AG09309 (cell line): ENCODE results near the gene LGR5.

Source experiments
- DNase-seq: peaks from one replicate; pipeline ENCODE4 v3.0.0-alpha.2; 2010; ENCODE audit warnings: low read depth
- H3K4me3 ChIP-seq: 2 replicates; pipeline ENCODE4 v1.5.1; 2011; ENCODE audit warnings: mild to moderate bottlenecking, low read depth, low read length, moderate library complexity; ENCODE audit not compliant: control insufficient read depth
- TF ChIP-seq, protein P1 (sequence below): IDR thresholded peaks from 2 replicates; pipeline ENCODE4 v1.5.1; 2011; ENCODE audit warnings: mild to moderate bottlenecking, low read depth, low read length, inconsistent platforms; ENCODE audit not compliant: insufficient read depth, control insufficient read depth; ENCODE audit errors: missing control alignments

The LGR5 gene

DNA sequence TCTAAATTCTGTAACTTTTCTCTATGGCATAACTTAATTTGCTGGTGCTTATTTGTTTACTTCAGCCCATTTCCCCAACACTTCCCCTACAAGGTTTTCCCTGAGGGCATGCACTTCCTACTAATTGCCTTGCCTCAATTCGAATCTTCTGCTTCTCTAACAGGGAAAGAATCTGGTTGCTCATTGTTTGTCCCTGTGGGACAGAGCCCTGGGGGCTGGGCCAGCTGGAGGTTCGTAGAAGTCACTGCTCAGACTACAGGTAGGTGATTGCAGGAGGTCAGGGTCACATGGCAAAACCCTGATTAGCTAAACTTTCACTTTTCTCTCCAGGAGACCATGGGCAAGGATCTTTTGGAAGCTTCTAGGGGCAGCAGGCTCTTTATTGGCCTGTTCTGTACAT is 152.0 kb downstream of the LGR5 start:
- TF ChIP-seq, protein P1, sequence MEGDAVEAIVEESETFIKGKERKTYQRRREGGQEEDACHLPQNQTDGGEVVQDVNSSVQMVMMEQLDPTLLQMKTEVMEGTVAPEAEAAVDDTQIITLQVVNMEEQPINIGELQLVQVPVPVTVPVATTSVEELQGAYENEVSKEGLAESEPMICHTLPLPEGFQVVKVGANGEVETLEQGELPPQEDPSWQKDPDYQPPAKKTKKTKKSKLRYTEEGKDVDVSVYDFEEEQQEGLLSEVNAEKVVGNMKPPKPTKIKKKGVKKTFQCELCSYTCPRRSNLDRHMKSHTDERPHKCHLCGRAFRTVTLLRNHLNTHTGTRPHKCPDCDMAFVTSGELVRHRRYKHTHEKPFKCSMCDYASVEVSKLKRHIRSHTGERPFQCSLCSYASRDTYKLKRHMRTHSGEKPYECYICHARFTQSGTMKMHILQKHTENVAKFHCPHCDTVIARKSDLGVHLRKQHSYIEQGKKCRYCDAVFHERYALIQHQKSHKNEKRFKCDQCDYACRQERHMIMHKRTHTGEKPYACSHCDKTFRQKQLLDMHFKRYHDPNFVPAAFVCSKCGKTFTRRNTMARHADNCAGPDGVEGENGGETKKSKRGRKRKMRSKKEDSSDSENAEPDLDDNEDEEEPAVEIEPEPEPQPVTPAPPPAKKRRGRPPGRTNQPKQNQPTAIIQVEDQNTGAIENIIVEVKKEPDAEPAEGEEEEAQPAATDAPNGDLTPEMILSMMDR = no peak

GRCh38 chr12:71592841-71593240 is 153.2 kb downstream of the LGR5 start:
- no peak for DNase-seq

More for the DNA sequence above, 152.0 kb downstream of the LGR5 start:
- no peak for DNase-seq
- H3K4me3 ChIP-seq = no peak overlapping the region

DNA sequence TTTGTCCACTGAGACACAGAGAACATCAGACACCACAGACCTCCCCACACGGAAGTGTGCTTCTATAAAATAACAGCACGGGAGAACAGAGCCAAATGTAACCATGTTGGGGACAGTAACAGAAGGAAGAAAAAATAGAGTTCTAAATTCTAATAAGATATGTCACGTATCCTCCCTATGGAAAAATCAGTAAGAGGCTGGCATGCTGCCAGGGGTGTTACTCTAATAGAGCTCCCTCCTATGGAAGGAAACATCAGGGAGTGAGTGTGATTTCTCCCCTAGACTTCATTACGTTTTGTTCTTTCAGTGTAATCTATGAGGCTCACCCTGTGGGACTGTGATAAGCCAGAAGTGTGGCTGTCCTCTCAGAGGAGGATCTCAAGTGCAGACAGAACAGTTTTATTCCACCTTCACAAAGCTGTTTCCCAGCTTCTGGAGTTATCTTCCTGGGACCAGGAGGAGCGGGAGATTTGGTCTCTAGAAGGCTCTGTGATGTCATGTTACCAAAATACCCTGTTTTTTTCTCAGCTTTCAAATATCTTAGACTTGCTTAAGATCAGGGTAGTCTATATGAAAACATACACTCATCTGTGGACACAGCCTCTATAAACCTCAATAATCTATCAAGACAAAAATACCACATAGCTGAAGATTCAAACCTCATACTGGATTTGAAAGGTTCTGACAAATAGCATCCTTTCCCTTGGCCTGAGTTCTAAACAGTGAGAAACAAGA is 154.8 kb downstream of the LGR5 start:
- DNase-seq = no peak
- H3K4me3 ChIP-seq = no peak overlapping the region
- TF ChIP-seq, protein P1 = no peak

More at GRCh38 chr12:71592841-71593240, 153.2 kb downstream of the LGR5 start:
- no peak overlapping the region for H3K4me3 ChIP-seq
- TF ChIP-seq, protein P1 = no peak

DNA sequence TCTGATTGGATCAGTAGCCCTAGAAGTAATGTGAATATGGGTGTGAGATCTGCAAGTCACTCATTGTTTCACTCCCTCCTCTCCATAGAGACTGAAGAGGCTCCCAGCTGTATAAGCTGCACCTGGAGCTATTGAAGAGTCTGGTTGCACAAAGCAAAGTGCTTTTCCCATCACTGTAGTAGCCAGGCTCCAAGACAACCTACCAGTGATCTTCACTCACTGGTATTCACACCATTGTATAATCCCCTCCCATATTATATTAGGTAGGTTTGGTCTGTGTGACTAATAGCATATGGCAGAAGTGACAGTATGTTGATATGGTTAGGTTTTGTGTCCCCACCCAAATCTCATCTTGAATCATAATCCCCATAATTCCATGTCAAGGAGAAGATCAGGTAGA is 159.6 kb downstream of the LGR5 start:
- TF ChIP-seq, protein P1 = no peak
- H3K4me3 ChIP-seq = no peak overlapping the region
- no peak for DNase-seq

DNA sequence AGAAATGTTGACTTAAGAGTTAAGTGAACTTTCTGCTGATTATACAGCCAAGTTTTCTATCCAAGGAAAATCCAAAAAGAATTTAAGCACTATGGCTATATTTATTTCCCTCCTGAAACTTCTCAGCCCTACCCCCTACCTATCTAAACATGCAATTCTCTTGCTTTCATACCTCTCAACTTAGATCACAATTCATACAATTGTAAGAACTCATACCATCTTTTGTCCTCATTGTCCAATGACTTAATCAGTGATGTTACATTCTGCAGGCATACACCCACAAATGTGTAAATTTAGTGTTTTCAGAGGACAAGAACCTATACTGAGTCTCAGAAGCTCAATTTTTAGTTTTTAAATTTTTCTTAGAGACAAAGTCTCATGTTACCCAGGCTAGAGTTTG is 161.9 kb downstream of the LGR5 start:
- DNase-seq = no peak
- H3K4me3 ChIP-seq = no peak overlapping the region
- TF ChIP-seq, protein P1 = no peak

DNA sequence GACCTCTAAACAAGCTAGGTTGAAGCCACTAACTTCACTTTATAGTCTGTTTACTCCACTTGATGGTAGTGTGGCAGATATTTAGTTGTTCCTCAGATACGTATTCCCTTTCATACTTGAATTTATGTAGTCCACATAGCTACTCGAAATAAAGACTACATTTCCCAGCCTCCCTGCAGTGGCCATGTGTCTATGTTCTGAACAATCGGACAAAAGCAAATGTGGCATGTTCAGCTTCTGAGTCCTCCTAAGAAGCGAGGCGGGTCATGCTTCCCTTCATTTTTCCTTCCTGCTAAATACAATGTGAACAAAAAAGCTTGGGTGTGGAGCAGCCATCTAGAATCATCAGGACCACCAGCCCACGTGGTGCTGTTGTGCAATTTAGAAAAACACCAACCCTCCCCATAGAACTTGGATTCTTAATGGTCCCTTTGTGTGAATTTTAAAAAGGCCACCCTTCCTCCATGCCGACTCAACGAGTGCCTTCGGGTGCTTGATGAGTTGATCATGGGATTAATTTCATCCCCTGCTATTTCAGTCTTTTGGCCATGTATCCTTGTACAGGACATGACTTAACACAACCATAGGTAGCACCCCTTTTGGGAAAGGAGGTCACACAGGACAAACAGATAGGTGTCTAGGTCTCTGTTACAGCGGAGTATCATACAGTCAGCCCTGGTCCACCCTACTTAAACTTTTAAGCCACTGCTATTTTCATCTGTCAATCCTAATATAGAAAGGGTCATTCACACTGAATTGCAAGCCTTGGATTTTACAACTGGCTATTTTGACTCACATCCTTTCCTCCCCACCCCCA is 163.4 kb downstream of the LGR5 start:
- TF ChIP-seq, protein P1 = no peak
- no peak for DNase-seq
- H3K4me3 ChIP-seq = no peak overlapping the region
